H1 (cell line): ENCODE measurements around the gene EVX2. TPM values are rescaled to one million over a fixed set of nuclear protein-coding genes. Genes with fewer than 3 reads are reported as not detected.

ENCODE experiments used
- RAD21 ChIP-seq, 2 experiments: IDR thresholded peaks in 1 of 2; conservative IDR thresholded peaks in 1 of 2; 2 replicates each; pipeline ENCODE4 v1.6.1; 2011; ENCODE audit warnings: low read depth in 2 of 2, low read length in 2 of 2, improper control_type of control experiment in 1 of 2, inconsistent platforms in 1 of 2, mild to moderate bottlenecking in 1 of 2, moderate library complexity in 1 of 2
- TAF7 ChIP-seq: optimal IDR thresholded peaks from 2 replicates; pipeline ENCODE3; 2011; ENCODE audit warnings: low read depth, mild to moderate bottlenecking, inconsistent platforms, low read length, moderate library complexity, borderline replicate concordance
- TCF12 ChIP-seq: IDR thresholded peaks from 2 replicates; pipeline ENCODE4 v1.6.1; 2011; ENCODE audit warnings: low read depth, mild to moderate bottlenecking, low read length
- YY1 ChIP-seq: IDR thresholded peaks from 2 replicates; pipeline ENCODE4 v1.6.1; 2011; ENCODE audit warnings: low read depth, mild to moderate bottlenecking, low read length
- polyA plus RNA-seq, 7 experiments: library from polyadenylated mRNA; depleted of rRNA in 3 of 7; stranded (reverse) in 5 of 7; unstranded in 2 of 7; fragments of >200 nt in 5 of 7; fragments of 200-250 nt in 2 of 7; gene quantifications; 1 replicate in 5 of 7; 2 replicates in 1 of 7; 4 replicates in 1 of 7; pipeline versions ENCODE4 v1.2.1 to v1.2.3, GENCODE V29; 2011 to 2013; ENCODE audit warnings: missing spikeins in 2 of 7, mixed read lengths in 2 of 7
- total RNA-seq: library from RNA; stranded (reverse); fragmentation: NEBNext Ultra II Directional; extraction: Animal tissue kit (Norgen Biotek cat#: 25700); gene quantifications from 2 replicates; pipeline ENCODE4 v1.2.1, GENCODE V29; 2021

Gene EVX2
- total and polyA plus RNA-seq, 2 of the 8 experiments (the other 6 are each of a cell fraction or from before 2014, with no cell fraction given) = not detected

GRCh38 chr2:176079831-176080539 is 3.8 kb downstream of the EVX2 start (continued):
- TF ChIP-seq YY1 (0 out of 2 replicates have a peak, but pooled peaks have one; percentile 38), TAF7 (peak; percentile 66), TCF12 (0 out of 2 replicates have a peak, but pooled peaks have one; percentile 55), RAD21 (IDR thresholded peaks at IDR 0.05 in 1 of 2, conservative IDR thresholded peaks at IDR 0.05 in 1 of 2; ENCODE audit: low read depth in 2 of 2, low read length in 2 of 2) (peak; percentile 61 to 78)
